Aorta (tissue), 5 donors: Measurements from ENCODE around the gene OPN3. TPM values are rescaled to one million over a fixed set of nuclear protein-coding genes. Genes with fewer than 3 reads are reported as not detected.

Experiments used
- ATAC-seq: fragments of 200-7000 bp; cut with Tn5 transposase; one replicate; pipeline ENCODE4 v1.9.1; 2022; ENCODE audit warnings: moderate library complexity; ENCODE audit not compliant: low FRiP score
- DNase-seq, 2 donors: peaks; one replicate each; pipeline ENCODE4 v3.0.0-alpha.2; 2020
- H3K27ac ChIP-seq, 2 donors: one replicate each; pipeline ENCODE4 v1.5.1; 2013; ENCODE audit warnings: low read length in 2 of 2, mild to moderate bottlenecking in 2 of 2, moderate library complexity in 2 of 2, control low read depth in 1 of 2, inconsistent platforms in 1 of 2, low read depth in 1 of 2
- H3K27me3 ChIP-seq, 2 donors: one replicate each; pipeline ENCODE4 v1.6.1; 2013; ENCODE audit warnings: control low read depth in 1 of 2, low read length in 1 of 2, mild to moderate bottlenecking in 1 of 2, moderate library complexity in 1 of 2; ENCODE audit not compliant: insufficient read depth in 2 of 2, control insufficient read depth in 1 of 2
- H3K36me3 ChIP-seq, 2 donors: one replicate each; pipeline ENCODE4 v1.6.1; 2013; ENCODE audit warnings: control low read depth in 1 of 2, low read length in 1 of 2, mild to moderate bottlenecking in 1 of 2; ENCODE audit not compliant: insufficient read depth in 2 of 2, control insufficient read depth in 1 of 2
- H3K4me1 ChIP-seq, 2 donors: one replicate each; pipeline ENCODE4 v1.6.1; 2013; ENCODE audit warnings: low read length in 2 of 2, control low read depth in 1 of 2, mild to moderate bottlenecking in 1 of 2, moderate library complexity in 1 of 2; ENCODE audit not compliant: insufficient read depth in 2 of 2, control insufficient read depth in 1 of 2
- H3K4me3 ChIP-seq, 2 donors: one replicate each; pipeline ENCODE4 v1.5.1; 2013; ENCODE audit warnings: low read length in 2 of 2, control low read depth in 1 of 2, mild to moderate bottlenecking in 1 of 2
- H3K9me3 ChIP-seq: one replicate; pipeline ENCODE4 v1.6.1; 2013; ENCODE audit warnings: mild to moderate bottlenecking, low read length; ENCODE audit not compliant: control insufficient read depth
- WGBS, 2 donors: extraction: QIAGEN DNeasy Blood & Tissue Kit; methylation state at CpG; one replicate each; pipeline ENCODE4 v1.1.7; 2013; 5-methylcytosine and 5-hydroxymethylcytosine counted together
- intact Hi-C, 2 donors: fragments of 100-400 bp; cut with DNase I; formaldehyde crosslinking; loops; one replicate each; pipeline versions ENCODE4 v1.14.2 to v1.15.0; 2022
- polyA plus RNA-seq, 2 donors: library from polyadenylated mRNA; stranded (reverse); fragments of 200-250 nt; gene quantifications; one replicate each; pipeline ENCODE4 v1.2.3, GENCODE V29; 2013
- total RNA-seq, 2 donors: library from RNA; stranded (reverse); fragmentation: NEBNext Ultra II Directional; extraction: Animal tissue kit (Norgen Biotek cat#: 25700); gene quantifications; one replicate each; pipeline ENCODE4 v1.2.1, GENCODE V29; 2021
- donor health status: healthy with polysubstance abuse.
- donor health status: Bipolar disorder and iron deficiency.
- donor health status: DM: no; HTN: no; CAD: no.
- donor health status: DM: no; HTN: no; CAD: no.
- donor health status: DM: yes; HTN: yes; CAD: no.

OPN3 gene
- total and polyA plus RNA-seq, 4 donors = 5.3 to 18.2 (median 6.2) TPM

- H3K4me3 ChIP-seq = no peak overlapping the region
- no peaks in the 10 kb centered on the region for H3K27me3 ChIP-seq
- H3K27ac ChIP-seq = no peak overlapping the region
- DNase-seq (no peak), ATAC-seq (no peak)
- no peaks in the 10 kb centered on the region for H3K4me1 ChIP-seq
- no peaks in the 10 kb centered on the region for H3K9me3 ChIP-seq
- intact Hi-C loops = no loop called here
- WGBS, 2 donors = 85 to 96% methylated on average over 3 of the region's 3 CpGs
- H3K36me3 ChIP-seq = no peaks in the 10 kb centered on the region
Observed at GRCh38 chr1:241592273-241592958, 47.8 kb downstream of the OPN3 start.

- DNase-seq = no peak
- H3K36me3 ChIP-seq = no peaks in the 10 kb centered on the region
- H3K27me3 ChIP-seq = no peaks in the 10 kb centered on the region
- no peak overlapping the region for H3K27ac ChIP-seq
- no peaks in the 10 kb centered on the region for H3K9me3 ChIP-seq
- 75 to 86% methylated on average over 5 of the region's 5 CpGs for WGBS, 2 donors
- no peak overlapping the region for H3K4me3 ChIP-seq
- intact Hi-C loops = no loop called here
- no peak for ATAC-seq
- no peaks in the 10 kb centered on the region for H3K4me1 ChIP-seq
Observed at GRCh38 chr1:241591736-241592135, 48.4 kb downstream of the OPN3 start.

GRCh38 chr1:241591317-241591716 is 48.9 kb downstream of the OPN3 start:
- DNase-seq (no peak), ATAC-seq (no peak)
- no peaks in the 10 kb centered on the region for H3K27me3 ChIP-seq
- intact Hi-C loops = no loop called here
- no peak overlapping the region for H3K4me3 ChIP-seq
- no peaks in the 10 kb centered on the region for H3K36me3 ChIP-seq
- no peaks in the 10 kb centered on the region for H3K9me3 ChIP-seq
- H3K4me1 ChIP-seq = no peaks in the 10 kb centered on the region
- H3K27ac ChIP-seq = no peak overlapping the region

GRCh38 chr1:241590719-241591118 is 49.5 kb downstream of the OPN3 start:
- ATAC-seq = no peak
- intact Hi-C loops = no loop called here
- Histone ChIP-seq H3K9me3 (no peaks in the 10 kb centered on the region), H3K36me3 (no peaks in the 10 kb centered on the region), H3K4me3 (no peak overlapping the region), H3K27me3 (no peaks in the 10 kb centered on the region), H3K4me1 (no peaks in the 10 kb centered on the region), H3K27ac (no peak overlapping the region)
- no peak for DNase-seq
- 68 to 71% methylated on average over 4 of the region's 4 CpGs for WGBS, 2 donors

GRCh38 chr1:241589521-241589920 is 50.6 kb downstream of the OPN3 start:
- no peak for DNase-seq
- Histone ChIP-seq H3K4me1 (no peaks in the 10 kb centered on the region), H3K27ac (no peak overlapping the region), H3K4me3 (no peak overlapping the region), H3K36me3 (no peaks in the 10 kb centered on the region), H3K9me3 (no peaks in the 10 kb centered on the region), H3K27me3 (no peaks in the 10 kb centered on the region)
- WGBS, 2 donors = 88 to 89% methylated on average over 7 of the region's 7 CpGs
- intact Hi-C loops = loop anchor here in 1 of 2 donors (10.0 kb wide), 1 partner anchor 805 kb away; no protein-coding TSS in a partner anchor
- ATAC-seq = no peak

GRCh38 chr1:241586905-241587512 is 53.2 kb downstream of the OPN3 start:
- Histone ChIP-seq H3K4me1 (no peaks in the 10 kb centered on the region), H3K9me3 (peaks cover 4% of the 10 kb centered on the region), H3K4me3 (no peak overlapping the region), H3K27ac (no peak overlapping the region), H3K36me3 (no peaks in the 10 kb centered on the region), H3K27me3 (peaks cover 0 to 1% of the 10 kb centered on the region in 2 donors)
- intact Hi-C loops = loop anchor here in 1 of 2 donors (10.0 kb wide), 1 partner anchor 808 kb away; no protein-coding TSS in a partner anchor
- DNase-seq (no peak), ATAC-seq (no peak)
- 82 to 83% methylated on average over 14 of the region's 14 CpGs for WGBS, 2 donors

- intact Hi-C loops = loop anchor here in 1 of 2 donors (10.0 kb wide), 1 partner anchor 812 kb away; no protein-coding TSS in a partner anchor
- WGBS, 2 donors = 90% methylated on average over 1 of the region's 1 CpG
- ATAC-seq (no peak), DNase-seq (no peak)
- H3K27ac ChIP-seq = no peak overlapping the region
- H3K36me3 ChIP-seq = no peaks in the 10 kb centered on the region
- no peaks in the 10 kb centered on the region for H3K4me1 ChIP-seq
- peaks cover 8% of the 10 kb centered on the region for H3K9me3 ChIP-seq
- H3K4me3 ChIP-seq = no peak overlapping the region
- H3K27me3 ChIP-seq = peaks cover 0 to 1% of the 10 kb centered on the region in 2 donors
Observed at GRCh38 chr1:241582921-241583321, 57.2 kb downstream of the OPN3 start.

GRCh38 chr1:241579434-241579833 is 60.7 kb downstream of the OPN3 start:
- no peaks in the 10 kb centered on the region for H3K36me3 ChIP-seq
- ATAC-seq (no peak), DNase-seq (no peak)
- WGBS, 2 donors = 70 to 73% methylated on average over 4 of the region's 4 CpGs
- intact Hi-C loops = no loop called here
- H3K27ac ChIP-seq = no peak overlapping the region
- peaks cover 8% of the 10 kb centered on the region for H3K9me3 ChIP-seq
- no peak overlapping the region for H3K4me3 ChIP-seq
- H3K4me1 ChIP-seq = no peaks in the 10 kb centered on the region
- peaks cover 0 to 1% of the 10 kb centered on the region in 2 donors for H3K27me3 ChIP-seq

GRCh38 chr1:241574154-241574553 is 66.0 kb downstream of the OPN3 start:
- H3K27me3 ChIP-seq = no peaks in the 10 kb centered on the region
- no peak for ATAC-seq
- intact Hi-C loops = no loop called here
- DNase-seq = no peak
- H3K27ac ChIP-seq = no peak overlapping the region
- H3K9me3 ChIP-seq = peaks cover 1% of the 10 kb centered on the region
- no peaks in the 10 kb centered on the region for H3K4me1 ChIP-seq
- no peak overlapping the region for H3K4me3 ChIP-seq
- H3K36me3 ChIP-seq = no peaks in the 10 kb centered on the region
